Measurements from ENCODE around the gene SUGCT. TPM values are rescaled to one million over a fixed set of nuclear protein-coding genes. Genes with fewer than 3 reads are reported as not detected.

The SUGCT gene
- total RNA-seq, 1 donor from 2014 or later = 1.7 TPM

DNA sequence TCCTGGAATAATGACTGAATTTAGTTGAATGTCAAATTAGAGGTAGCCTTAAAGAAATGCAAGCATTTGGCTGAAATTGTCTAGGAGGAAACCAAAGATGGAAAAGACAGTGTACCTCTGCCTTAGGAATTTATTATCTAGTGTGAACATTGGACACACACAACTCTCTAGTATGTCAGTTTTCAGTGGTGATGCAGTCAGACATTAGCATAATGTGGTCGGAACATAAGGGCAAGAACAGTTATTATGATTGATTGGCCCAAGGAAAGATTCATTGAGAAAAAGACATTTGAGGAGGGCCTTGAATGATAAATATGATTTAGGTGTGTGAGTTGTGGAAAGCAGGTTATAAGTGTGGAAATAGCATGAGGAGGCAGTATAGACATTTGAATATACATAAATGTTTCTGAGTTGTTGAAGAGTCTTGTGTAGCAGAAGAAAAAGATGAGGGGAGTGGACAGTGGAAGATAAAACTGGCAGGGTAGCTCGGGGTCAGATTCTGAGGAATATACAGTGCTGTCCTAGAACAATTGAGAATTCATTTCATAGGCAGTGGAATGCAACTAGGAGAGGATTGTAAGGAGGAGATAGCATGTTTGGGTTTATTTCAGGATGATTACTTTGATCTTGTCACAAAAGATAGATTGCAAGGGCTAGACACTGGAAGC is 414.7 kb downstream of the SUGCT start:
- TF ChIP-seq, protein P1, sequence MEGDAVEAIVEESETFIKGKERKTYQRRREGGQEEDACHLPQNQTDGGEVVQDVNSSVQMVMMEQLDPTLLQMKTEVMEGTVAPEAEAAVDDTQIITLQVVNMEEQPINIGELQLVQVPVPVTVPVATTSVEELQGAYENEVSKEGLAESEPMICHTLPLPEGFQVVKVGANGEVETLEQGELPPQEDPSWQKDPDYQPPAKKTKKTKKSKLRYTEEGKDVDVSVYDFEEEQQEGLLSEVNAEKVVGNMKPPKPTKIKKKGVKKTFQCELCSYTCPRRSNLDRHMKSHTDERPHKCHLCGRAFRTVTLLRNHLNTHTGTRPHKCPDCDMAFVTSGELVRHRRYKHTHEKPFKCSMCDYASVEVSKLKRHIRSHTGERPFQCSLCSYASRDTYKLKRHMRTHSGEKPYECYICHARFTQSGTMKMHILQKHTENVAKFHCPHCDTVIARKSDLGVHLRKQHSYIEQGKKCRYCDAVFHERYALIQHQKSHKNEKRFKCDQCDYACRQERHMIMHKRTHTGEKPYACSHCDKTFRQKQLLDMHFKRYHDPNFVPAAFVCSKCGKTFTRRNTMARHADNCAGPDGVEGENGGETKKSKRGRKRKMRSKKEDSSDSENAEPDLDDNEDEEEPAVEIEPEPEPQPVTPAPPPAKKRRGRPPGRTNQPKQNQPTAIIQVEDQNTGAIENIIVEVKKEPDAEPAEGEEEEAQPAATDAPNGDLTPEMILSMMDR (IDR thresholded peaks at IDR 0.05) = no peak
- Histone ChIP-seq H3K36me3 (no peaks in the 10 kb centered on the region), H3K4me3 (no peak overlapping the region), H3K27ac (no peak overlapping the region), H3K9me3 (no peaks in the 10 kb centered on the region), H3K27me3 (ENCODE audit: low read depth) (no peaks in the 10 kb centered on the region), H3K4me1 (no peaks in the 10 kb centered on the region)
- ATAC-seq (no peak), DNase-seq (no peak)
- intact Hi-C loops (cut with DNase I) = no loop called here

DNA sequence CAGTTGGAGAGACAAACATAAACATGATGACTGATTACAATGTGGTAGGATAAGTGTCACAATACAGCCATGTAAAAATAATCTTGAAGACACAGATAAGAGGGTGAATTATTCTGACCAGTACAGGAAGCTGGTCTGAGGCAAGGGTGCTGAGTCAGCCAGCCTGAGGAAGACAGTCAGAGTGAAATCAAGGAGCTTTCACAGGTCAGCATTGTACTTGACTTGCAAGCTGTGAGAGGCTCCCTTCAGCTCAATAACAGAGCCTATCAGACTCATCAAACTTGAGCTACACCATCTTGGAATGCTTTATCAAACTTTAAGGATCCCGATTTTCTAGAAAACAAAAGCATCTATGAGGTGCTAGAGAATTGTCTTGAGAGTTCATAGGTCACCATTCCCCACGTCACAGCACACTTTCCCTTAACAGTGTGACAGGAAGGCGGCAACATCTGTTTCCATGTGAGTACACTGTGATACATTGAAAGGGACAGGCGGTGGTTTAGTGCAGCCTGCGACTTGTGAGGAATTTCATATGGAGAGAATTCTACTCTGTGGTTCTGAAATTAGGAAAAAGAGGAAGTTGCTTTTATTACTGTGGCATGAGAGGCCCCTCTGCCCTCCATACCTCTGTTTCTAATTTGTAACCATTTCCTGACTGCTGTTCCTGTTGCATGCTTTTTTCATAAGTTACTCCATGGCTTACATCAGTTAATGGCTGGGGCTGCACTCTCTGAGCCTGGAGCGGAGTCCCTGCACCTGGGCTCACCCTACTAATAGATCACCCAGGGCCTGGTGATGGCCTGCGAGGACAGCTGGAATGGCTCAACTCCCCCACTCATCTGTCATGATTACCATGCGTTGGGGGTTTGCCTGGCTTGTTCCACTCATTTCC is 417.1 kb downstream of the SUGCT start:
- TF ChIP-seq, protein P1 (IDR thresholded peaks at IDR 0.05) = no peak
- Histone ChIP-seq H3K27ac (no peak overlapping the region), H3K9me3 (no peaks in the 10 kb centered on the region), H3K36me3 (no peaks in the 10 kb centered on the region), H3K4me1 (no peaks in the 10 kb centered on the region), H3K27me3 (ENCODE audit: low read depth) (no peaks in the 10 kb centered on the region), H3K4me3 (no peak overlapping the region)
- DNase-seq (peak; percentile 61), ATAC-seq (peak; percentile 77 to 86)
- intact Hi-C loops (cut with DNase I) = no loop called here

DNA sequence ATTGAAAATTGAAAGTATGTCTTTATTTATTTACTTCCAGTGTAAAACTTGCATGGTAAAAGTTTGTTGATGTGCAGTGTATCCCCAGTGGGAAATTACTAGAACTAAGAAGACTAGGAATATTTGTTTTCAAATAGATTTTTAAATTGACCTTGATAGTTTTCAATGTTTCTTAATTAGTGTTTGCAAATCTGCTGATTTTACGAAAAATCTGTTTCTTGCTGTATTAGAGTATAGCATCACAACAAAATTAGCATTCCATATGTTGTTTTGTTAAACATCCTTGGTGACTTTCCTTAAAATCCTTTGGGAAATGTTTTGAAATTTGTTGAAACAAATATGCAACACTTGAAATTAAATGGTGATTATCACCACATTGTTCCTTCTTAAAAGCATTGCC is 425.9 kb downstream of the SUGCT start:
- no peaks in the 10 kb centered on the region for H3K9me3 ChIP-seq
- intact Hi-C loops (cut with DNase I) = no loop called here
- TF ChIP-seq, protein P1 (IDR thresholded peaks at IDR 0.05) = no peak

DNA sequence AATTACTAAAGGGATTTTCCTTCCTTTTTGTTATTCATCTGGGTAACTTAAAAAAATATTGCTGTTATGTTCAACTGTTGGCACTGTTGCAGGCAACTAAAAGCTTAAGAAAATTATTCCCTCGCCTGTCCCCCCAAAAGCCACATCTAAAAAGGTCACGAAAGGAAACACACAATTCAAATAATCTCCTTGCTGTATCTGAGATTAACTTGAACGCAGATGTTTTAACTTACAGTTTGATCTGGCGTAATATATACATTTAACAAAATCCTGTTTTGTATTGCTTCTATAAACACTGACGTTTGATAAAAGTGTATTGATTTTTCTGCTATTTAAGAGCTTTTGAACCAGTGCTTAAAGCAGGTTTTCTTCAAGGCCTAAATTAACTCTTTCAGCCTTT is 432.1 kb downstream of the SUGCT start:
- DNase-seq (no peak), ATAC-seq (no peak)
- H3K4me1 ChIP-seq = no peaks in the 10 kb centered on the region
- TF ChIP-seq, protein P1 (IDR thresholded peaks at IDR 0.05) = no peak
- no peak overlapping the region for H3K4me3 ChIP-seq
- no peaks in the 10 kb centered on the region for H3K9me3 ChIP-seq
- intact Hi-C loops (cut with DNase I) = no loop called here
- H3K27me3 ChIP-seq (ENCODE audit: low read depth) = no peaks in the 10 kb centered on the region
- H3K36me3 ChIP-seq = no peaks in the 10 kb centered on the region
- H3K27ac ChIP-seq = no peak overlapping the region

More for the DNA sequence above, 425.9 kb downstream of the SUGCT start:
- H3K27ac ChIP-seq = no peak overlapping the region
- DNase-seq (no peak), ATAC-seq (no peak)
- no peaks in the 10 kb centered on the region for H3K36me3 ChIP-seq
- no peak overlapping the region for H3K4me3 ChIP-seq
- no peaks in the 10 kb centered on the region for H3K27me3 ChIP-seq (ENCODE audit: low read depth)
- no peaks in the 10 kb centered on the region for H3K4me1 ChIP-seq

DNA sequence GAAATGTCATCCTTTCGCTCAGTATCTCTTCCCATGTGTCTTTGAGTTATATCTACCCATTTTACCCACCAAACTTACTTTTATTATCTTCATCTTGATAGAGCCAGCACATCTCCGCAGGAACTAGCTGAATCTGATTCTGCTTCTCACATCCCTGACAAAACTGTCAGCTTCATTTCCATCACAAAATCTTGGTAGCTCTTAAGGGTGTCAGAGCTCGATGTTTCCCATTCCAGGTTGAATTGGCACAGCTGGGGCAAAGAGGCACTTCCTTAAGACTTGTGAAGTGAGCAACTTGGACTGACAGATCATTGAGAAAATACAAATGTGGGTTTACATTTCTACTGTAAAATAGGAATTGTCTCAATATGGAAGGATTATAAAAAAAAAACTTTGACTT is 434.5 kb downstream of the SUGCT start:
- TF ChIP-seq, protein P1 (IDR thresholded peaks at IDR 0.05) = no peak
- H3K36me3 ChIP-seq = no peaks in the 10 kb centered on the region
- no peak for DNase-seq
- no peaks in the 10 kb centered on the region for H3K9me3 ChIP-seq
- H3K27ac ChIP-seq = no peak overlapping the region
- ATAC-seq = no peak
- no peaks in the 10 kb centered on the region for H3K4me1 ChIP-seq
- H3K4me3 ChIP-seq = no peak overlapping the region
- H3K27me3 ChIP-seq (ENCODE audit: low read depth) = no peaks in the 10 kb centered on the region
- intact Hi-C loops (cut with DNase I) = no loop called here

All from lower lobe of right lung (tissue), 2 donors.